A673 (cell line): ENCODE data around the gene SSX3. TPM values are rescaled to one million over a fixed set of nuclear protein-coding genes. Genes with fewer than 3 reads are reported as not detected.
"Not testable (repeated sequence)": the region's sequence is repeated elsewhere in the genome, so short reads cannot be mapped to it uniquely, and the experiment has no call there.

Source experiments
- BruUV-seq: library from RNA; stranded (reverse); fragments of 400-500 nt; replicated peaks from 2 replicates; lab custom pipeline; 2021; lab: Mats Ljungman, UMichigan
- CTCF ChIA-PET: fragments of 300-600 bp; sonication (Branson Sonifier 250); formaldehyde crosslinking; loops from one replicate; lab custom pipeline; 2022; ENCODE audit warnings: antibody characterized with exemption; lab: Charles Lee
- POLR2A ChIA-PET: fragments of 300-600 bp; sonication (Branson Sonifier 250); formaldehyde crosslinking; loops from one replicate; lab custom pipeline; 2022; ENCODE audit warnings: antibody characterized with exemption; ENCODE audit not compliant: low non-redundant PET; lab: Charles Lee
- DNase-seq: peaks from one replicate; pipeline ENCODE4 v3.0.0-alpha.2; 2015; ENCODE audit warnings: low spot score
- H3K27ac ChIP-seq: fragments of 200-600 bp; sonication (generic); 2 replicates; pipeline ENCODE4 v1.5.1; 2016; ENCODE audit warnings: mixed run types, low read depth, mild to moderate bottlenecking, mixed read lengths, antibody characterized with exemption, low read length; ENCODE audit not compliant: poor library complexity, severe bottlenecking
- H3K27me3 ChIP-seq: fragments of 200-600 bp; sonication (generic); replicated peaks from 2 replicates; pipeline ENCODE4 v1.6.1; 2017; ENCODE audit warnings: mixed run types, low read depth, mild to moderate bottlenecking, mixed read lengths, antibody characterized with exemption, low read length; ENCODE audit not compliant: insufficient read depth, poor library complexity
- H3K36me3 ChIP-seq: fragments of 200-600 bp; sonication (generic); 2 replicates; pipeline ENCODE4 v1.6.1; 2016; ENCODE audit warnings: mixed run types, mild to moderate bottlenecking, mixed read lengths, antibody characterized with exemption, low read length; ENCODE audit not compliant: insufficient read depth, poor library complexity, severe bottlenecking
- H3K4me1 ChIP-seq: fragments of 200-600 bp; sonication (generic); 2 replicates; pipeline ENCODE4 v1.6.1; 2017; ENCODE audit warnings: mixed run types, mild to moderate bottlenecking, mixed read lengths, antibody characterized with exemption, low read length; ENCODE audit not compliant: insufficient read depth, poor library complexity, severe bottlenecking
- H3K4me3 ChIP-seq: fragments of 200-600 bp; sonication (generic); 2 replicates; pipeline ENCODE4 v1.5.1; 2016; ENCODE audit warnings: low read depth, mixed run types, mild to moderate bottlenecking, mixed read lengths, low read length; ENCODE audit not compliant: poor library complexity, severe bottlenecking
- H3K9me3 ChIP-seq: fragments of 200-600 bp; sonication (generic); 2 replicates; pipeline ENCODE4 v1.6.1; 2016; ENCODE audit warnings: mixed run types, low read depth, mild to moderate bottlenecking, mixed read lengths, antibody characterized with exemption, low read length; ENCODE audit not compliant: poor library complexity, severe bottlenecking
- EZH2 ChIP-seq: fragments of 200-600 bp; sonication (generic); IDR thresholded peaks from 2 replicates; pipeline ENCODE4 v1.6.1; 2017; ENCODE audit warnings: borderline replicate concordance, low read depth, mild to moderate bottlenecking, mixed read lengths, antibody characterized with exemption, low read length; ENCODE audit not compliant: poor library complexity, severe bottlenecking
- intact Hi-C: fragments of 100-400 bp; cut with micrococcal nuclease; formaldehyde crosslinking; loops from one replicate; pipeline ENCODE4 v1.10.0; 2022; ENCODE audit not compliant: unreplicated experiment
- total RNA-seq: library from RNA; stranded (reverse); gene quantifications from 2 replicates; pipeline ENCODE4 v1.2.3, GENCODE V29; 2021
- TF ChIP-seq, protein P1 (sequence below): fragments of 300-800, 200-600 bp; sonication (generic); conservative IDR thresholded peaks from 2 replicates; pipeline ENCODE4 v1.5.1; 2017; ENCODE audit warnings: low read depth, mild to moderate bottlenecking, antibody characterized with exemption, low read length, moderate library complexity, mixed read lengths

The SSX3 gene
- total RNA-seq, 1 experiment from 2014 or later = 1.2 TPM

DNA sequence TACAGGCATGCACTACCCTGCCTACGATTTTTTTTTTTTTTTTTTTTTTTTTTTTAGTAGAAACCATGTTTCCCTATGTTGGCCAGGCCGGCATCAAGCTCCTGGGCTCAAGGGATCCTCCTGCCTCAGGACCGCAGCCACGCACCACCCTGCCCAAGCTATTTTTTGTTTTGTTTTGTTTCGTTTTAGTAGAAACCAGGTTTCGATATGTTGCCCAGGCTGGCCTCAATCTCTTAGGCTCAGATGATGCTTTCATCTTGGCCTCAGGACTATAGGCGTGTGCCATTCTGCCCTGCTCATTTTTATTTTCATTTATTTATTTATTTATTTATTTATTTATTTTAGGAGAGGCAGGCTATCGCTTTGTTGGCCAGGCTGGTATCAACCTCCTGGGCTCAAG, 1.2 kb upstream of the SSX3 start:
- no TSS peak for BruUV-seq
- H3K4me3 ChIP-seq = no peak overlapping the region
- no peaks in the 10 kb centered on the region for H3K4me1 ChIP-seq
- H3K9me3 ChIP-seq = no peaks in the 10 kb centered on the region
- intact Hi-C loops = no loop called here
- DNase-seq = no peak
- H3K36me3 ChIP-seq = no peaks in the 10 kb centered on the region
- H3K27me3 ChIP-seq = no peaks in the 10 kb centered on the region
- POLR2A ChIA-PET = no interaction called here
- no peak for TF ChIP-seq EZH2
- TF ChIP-seq, protein P1, sequence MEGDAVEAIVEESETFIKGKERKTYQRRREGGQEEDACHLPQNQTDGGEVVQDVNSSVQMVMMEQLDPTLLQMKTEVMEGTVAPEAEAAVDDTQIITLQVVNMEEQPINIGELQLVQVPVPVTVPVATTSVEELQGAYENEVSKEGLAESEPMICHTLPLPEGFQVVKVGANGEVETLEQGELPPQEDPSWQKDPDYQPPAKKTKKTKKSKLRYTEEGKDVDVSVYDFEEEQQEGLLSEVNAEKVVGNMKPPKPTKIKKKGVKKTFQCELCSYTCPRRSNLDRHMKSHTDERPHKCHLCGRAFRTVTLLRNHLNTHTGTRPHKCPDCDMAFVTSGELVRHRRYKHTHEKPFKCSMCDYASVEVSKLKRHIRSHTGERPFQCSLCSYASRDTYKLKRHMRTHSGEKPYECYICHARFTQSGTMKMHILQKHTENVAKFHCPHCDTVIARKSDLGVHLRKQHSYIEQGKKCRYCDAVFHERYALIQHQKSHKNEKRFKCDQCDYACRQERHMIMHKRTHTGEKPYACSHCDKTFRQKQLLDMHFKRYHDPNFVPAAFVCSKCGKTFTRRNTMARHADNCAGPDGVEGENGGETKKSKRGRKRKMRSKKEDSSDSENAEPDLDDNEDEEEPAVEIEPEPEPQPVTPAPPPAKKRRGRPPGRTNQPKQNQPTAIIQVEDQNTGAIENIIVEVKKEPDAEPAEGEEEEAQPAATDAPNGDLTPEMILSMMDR = no peak
- no peak overlapping the region for H3K27ac ChIP-seq
- CTCF ChIA-PET = no interaction called here

DNA sequence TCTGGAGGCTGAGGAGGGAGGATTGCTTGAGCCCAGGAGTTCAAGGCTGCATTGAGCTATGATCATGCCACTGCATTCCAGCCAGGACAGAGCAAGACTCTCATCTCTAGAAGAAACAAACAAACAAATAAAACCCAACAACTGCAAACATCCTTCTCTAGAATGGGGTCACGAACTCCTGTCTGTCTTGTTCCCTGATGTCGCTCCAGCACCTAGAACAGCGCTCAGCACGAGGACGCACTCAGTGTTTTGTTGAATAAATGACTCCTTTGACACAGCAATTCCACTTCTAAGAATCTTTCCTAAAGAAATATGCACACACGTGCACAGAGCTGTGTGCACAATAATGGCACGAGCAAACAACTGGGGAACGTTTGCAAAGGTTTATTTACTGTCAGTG, 10.4 kb downstream of the SSX3 start:
- POLR2A ChIA-PET, H3K27ac ChIP-seq, BruUV-seq, DNase-seq, H3K4me3 ChIP-seq, H3K36me3 ChIP-seq, H3K9me3 ChIP-seq, H3K4me1 ChIP-seq, CTCF ChIA-PET, intact Hi-C loops, H3K27me3 ChIP-seq: not testable (repeated sequence)

DNA sequence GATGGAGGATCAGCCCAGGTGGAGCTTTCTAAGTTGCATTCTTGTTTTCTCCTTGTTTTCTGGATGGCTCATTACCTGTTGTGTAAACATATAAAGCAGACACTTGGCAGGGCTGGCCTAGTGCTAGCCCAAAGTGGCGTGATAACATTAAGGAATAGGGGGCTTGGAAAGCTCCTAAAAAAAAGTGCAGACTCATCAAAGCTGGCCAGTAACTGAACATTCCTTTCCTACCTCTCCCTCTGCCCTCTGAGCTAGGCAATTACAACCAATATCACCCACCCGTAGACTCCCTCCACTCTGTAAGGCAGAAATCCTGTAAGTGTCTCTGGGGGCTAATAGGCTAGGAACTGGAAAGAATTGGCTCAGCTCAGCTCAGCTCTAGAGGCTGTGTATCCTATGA, 42.5 kb downstream of the SSX3 start:
- H3K27me3 ChIP-seq, H3K36me3 ChIP-seq, H3K4me3 ChIP-seq, intact Hi-C loops, H3K9me3 ChIP-seq, BruUV-seq, H3K4me1 ChIP-seq, POLR2A ChIA-PET, H3K27ac ChIP-seq, DNase-seq, CTCF ChIA-PET: not testable (repeated sequence)

DNA sequence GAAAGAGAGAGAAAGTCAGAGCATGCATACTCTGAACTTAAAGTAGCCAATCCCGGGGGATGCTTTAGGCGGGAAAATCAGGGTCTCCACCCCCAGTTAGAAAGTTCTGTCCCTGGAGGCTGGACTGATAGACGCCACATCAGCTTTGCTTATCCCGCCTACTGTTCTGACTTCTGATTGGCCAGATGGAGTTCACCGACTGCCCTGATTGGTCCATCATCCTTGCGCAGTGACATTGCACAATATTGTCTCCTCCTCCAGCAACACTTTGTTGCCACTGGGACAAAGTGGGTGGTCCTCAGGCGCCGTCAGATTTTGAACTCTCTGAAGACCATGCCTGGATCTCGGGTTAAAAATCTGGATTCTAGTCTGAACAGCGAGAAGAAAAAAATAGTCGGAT, 50.3 kb downstream of the SSX3 start:
- CTCF ChIA-PET = no interaction called here
- intact Hi-C loops = no loop called here
- H3K36me3 ChIP-seq = no peaks in the 10 kb centered on the region

More for the DNA sequence above, 50.3 kb downstream of the SSX3 start:
- DNase-seq = no peak
- Histone ChIP-seq H3K27ac (no peak overlapping the region), H3K27me3 (no peaks in the 10 kb centered on the region), H3K4me1 (no peaks in the 10 kb centered on the region), H3K9me3 (no peaks in the 10 kb centered on the region), H3K4me3 (no peak overlapping the region)
- POLR2A ChIA-PET = no interaction called here
- BruUV-seq = no TSS peak
- TF ChIP-seq EZH2 = no peak
- TF ChIP-seq, protein P1 = no peak

Other genes starting within 250 kb of the SSX3 start
- gene SPACA5B, start 226.1 kb downstream of the SSX3 start, total RNA-seq = not detected in 2 replicates
- gene SSX5, start 159.9 kb downstream of the SSX3 start, total RNA-seq = not detected in 2 replicates
- gene SSX1, start 101.3 kb downstream of the SSX3 start, total RNA-seq = not detected in 2 replicates
- not detected in 2 replicates for gene SSX4, start 26.8 kb upstream of the SSX3 start, total RNA-seq
- gene SSX4B, start 55.3 kb upstream of the SSX3 start, total RNA-seq = not detected in 2 replicates
- 98.9 and 112 TPM in 2 replicates for gene SLC38A5, start 113.6 kb upstream of the SSX3 start, total RNA-seq
- 58.3 and 61.3 TPM in 2 replicates for gene FTSJ1, start 119.5 kb upstream of the SSX3 start, total RNA-seq
- 10.3 and 11.9 TPM in 2 replicates for gene PORCN, start 152.3 kb upstream of the SSX3 start, total RNA-seq
- 152 and 155 TPM in 2 replicates for gene EBP, start 165.1 kb upstream of the SSX3 start, total RNA-seq
- gene TBC1D25, start 183.0 kb upstream of the SSX3 start, total RNA-seq = 10.8 and 15.0 TPM in 2 replicates
- 259 and 260 TPM in 2 replicates for gene RBM3, start 217.8 kb upstream of the SSX3 start, total RNA-seq
- gene WDR13, start 240.8 kb upstream of the SSX3 start, total RNA-seq = 48.1 and 58.7 TPM in 2 replicates